NCI-H82 treated with DMSO at 0.1 percent for 48 hours (cell line): ENCODE measurements around the gene S1PR2.
"Not testable (repeated sequence)": the region's sequence is repeated elsewhere in the genome, so short reads cannot be mapped to it uniquely, and the experiment has no call there.

Experiments
- DNase-seq: peaks from one replicate; lab custom pipeline; 2025; ENCODE audit not compliant: unreplicated experiment; lab: John Stamatoyannopoulos, UW

The S1PR2 gene

GRCh38 chr19:10224337-10224736 lies 6.8 kb downstream of the S1PR2 start:
- no peak for DNase-seq

GRCh38 chr19:10223488-10224213 lies 7.5 kb downstream of the S1PR2 start:
- DNase-seq = no peak

- DNase-seq = no peak
Observed at GRCh38 chr19:10222201-10222890, 8.8 kb downstream of the S1PR2 start.

- no peak for DNase-seq
Observed at GRCh38 chr19:10220695-10221094, 10.4 kb downstream of the S1PR2 start.

- DNase-seq = no peak
Observed at GRCh38 chr19:10219678-10220077, 11.5 kb downstream of the S1PR2 start.

- DNase-seq = no peak
Observed at GRCh38 chr19:10217085-10217484, 14.0 kb downstream of the S1PR2 start.

GRCh38 chr19:10214784-10215183 lies 16.3 kb downstream of the S1PR2 start:
- DNase-seq = no peak

- DNase-seq = no peak
Observed at GRCh38 chr19:10211691-10212090, 19.4 kb downstream of the S1PR2 start.

GRCh38 chr19:10211061-10211460 lies 20.1 kb downstream of the S1PR2 start:
- no peak for DNase-seq

GRCh38 chr19:10209315-10209714 lies 21.8 kb downstream of the S1PR2 start:
- DNase-seq = no peak

GRCh38 chr19:10207026-10207425 lies 24.1 kb downstream of the S1PR2 start:
- no peak for DNase-seq

GRCh38 chr19:10206226-10206885 lies 24.8 kb downstream of the S1PR2 start:
- DNase-seq = no peak

GRCh38 chr19:10205636-10206035 lies 25.5 kb downstream of the S1PR2 start:
- no peak for DNase-seq

GRCh38 chr19:10203686-10204085 lies 27.4 kb downstream of the S1PR2 start:
- DNase-seq = no peak

- DNase-seq = no peak
Observed at GRCh38 chr19:10201176-10201575, 30.0 kb downstream of the S1PR2 start.

- not testable (repeated sequence) for DNase-seq
Observed at GRCh38 chr19:10200101-10200500, 31.0 kb downstream of the S1PR2 start.

- DNase-seq = not testable (repeated sequence)
Observed at GRCh38 chr19:10198889-10199644, 32.1 kb downstream of the S1PR2 start.

- DNase-seq = no peak
Observed at GRCh38 chr19:10195199-10195519, 36.0 kb downstream of the S1PR2 start.

- DNase-seq = peak; percentile 83
Observed at GRCh38 chr19:10194500-10195198, 36.5 kb downstream of the S1PR2 start, which contains the start of gene DNMT1. DNMT1 (minus strand) TSS chr19:10194953; CDS start chr19:10194899, 54 bp downstream.

- no peak for DNase-seq
Observed at GRCh38 chr19:10193790-10194499, 37.2 kb downstream of the S1PR2 start.
